Spinal cord (tissue), 10 donors: Measurements from ENCODE around the gene CHAT. TPM values are rescaled to one million over a fixed set of nuclear protein-coding genes. Genes with fewer than 3 reads are reported as not detected.

Source experiments
- DNase-seq, 6 donors: peaks; one replicate each; pipeline versions ENCODE4 v3.0.0 to v3.0.0-alpha.2; 2013 to 2015; ENCODE audit warnings: low spot score in 6 of 6, low read depth in 4 of 6
- H3K27ac ChIP-seq: one replicate; pipeline ENCODE4 v1.5.1; 2013; ENCODE audit warnings: low read depth, low read length, control low read depth
- H3K27me3 ChIP-seq: one replicate; pipeline ENCODE4 v1.6.1; 2013; ENCODE audit warnings: low read length; ENCODE audit not compliant: control insufficient read depth, insufficient read depth
- H3K36me3 ChIP-seq: one replicate; pipeline ENCODE4 v1.6.1; 2013; ENCODE audit warnings: low read length; ENCODE audit not compliant: control insufficient read depth, insufficient read depth
- H3K4me1 ChIP-seq: one replicate; pipeline ENCODE4 v1.6.1; 2013; ENCODE audit warnings: low read length; ENCODE audit not compliant: control insufficient read depth, insufficient read depth
- H3K4me3 ChIP-seq: one replicate; pipeline ENCODE4 v1.5.1; 2013; ENCODE audit warnings: low read depth, low read length, control low read depth
- H3K9me3 ChIP-seq: one replicate; pipeline ENCODE4 v1.6.1; 2013; ENCODE audit warnings: low read length; ENCODE audit not compliant: control insufficient read depth, insufficient read depth
- WGBS: methylation state at CpG from one replicate; pipeline ENCODE4 v1.1.5; 2013; ENCODE audit warnings: missing lambda C conversion rate; ENCODE audit not compliant: insufficient coverage; 5-methylcytosine and 5-hydroxymethylcytosine counted together
- polyA plus RNA-seq, 2 donors: library from polyadenylated mRNA; unstranded; fragments of 120-200 nt; gene quantifications; one replicate each; pipeline ENCODE4 v1.2.1, GENCODE V29; 2013; ENCODE audit not compliant: insufficient read length in 2 of 2
- total RNA-seq, 2 donors: library from RNA; depleted of rRNA in 1 of 2; stranded (reverse); fragments of 120-200 nt in 1 of 2; fragments of >200 nt in 1 of 2; gene quantifications; one replicate each; pipeline versions ENCODE4 v1.2.3 to v1.2.4, GENCODE V29; 2013 to 2014
- donor health status: healthy.

The CHAT gene
- total and polyA plus RNA-seq, 4 donors = 0.61 to 2.9 (median 1.7) TPM

DNA sequence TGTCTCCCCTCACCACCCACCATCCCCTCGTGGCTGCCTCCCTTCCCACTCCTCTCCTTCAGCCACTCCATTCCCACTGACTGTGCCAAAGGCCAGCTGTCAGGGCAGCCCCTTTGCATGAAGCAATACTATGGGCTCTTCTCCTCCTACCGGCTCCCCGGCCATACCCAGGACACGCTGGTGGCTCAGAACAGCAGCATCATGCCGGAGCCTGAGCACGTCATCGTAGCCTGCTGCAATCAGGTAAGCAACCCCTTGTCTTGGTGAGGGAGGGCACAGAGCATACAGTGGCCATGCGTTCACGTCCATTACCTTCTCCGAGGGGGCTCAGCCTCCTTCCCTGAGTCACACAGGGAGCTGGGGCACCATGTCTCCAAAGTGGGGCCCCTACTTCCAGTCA, 11.6 kb downstream of the CHAT start:
- WGBS = 84% methylated on average over 10 of the region's 10 CpGs
- no peaks in the 10 kb centered on the region for H3K9me3 ChIP-seq
- H3K27me3 ChIP-seq = no peaks in the 10 kb centered on the region
- no peaks in the 10 kb centered on the region for H3K36me3 ChIP-seq
- peaks cover 7% of the 10 kb centered on the region for H3K4me1 ChIP-seq
- no peak for DNase-seq
- H3K4me3 ChIP-seq = no peak overlapping the region
- no peak overlapping the region for H3K27ac ChIP-seq

DNA sequence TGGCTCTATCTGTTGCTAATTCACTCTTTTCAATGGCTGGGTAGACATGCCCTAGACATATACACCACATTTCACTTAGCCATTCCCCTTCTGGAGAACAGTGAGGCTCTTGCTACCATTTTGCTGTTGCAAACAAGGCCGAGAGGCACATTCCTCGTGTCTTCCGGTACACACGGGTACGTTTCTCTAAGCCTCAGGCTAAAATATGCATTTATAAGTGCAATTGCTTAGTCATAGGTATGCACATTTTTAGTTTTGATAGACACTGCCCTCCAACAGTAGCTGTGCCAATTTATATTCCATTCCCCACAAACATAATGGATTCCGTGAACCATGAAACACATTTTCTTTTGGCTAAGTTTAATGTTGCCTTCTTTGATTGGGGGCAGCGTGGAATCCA, 13.2 kb downstream of the CHAT start:
- Histone ChIP-seq H3K27me3 (peaks cover 2% of the 10 kb centered on the region), H3K4me3 (no peak overlapping the region), H3K4me1 (no peaks in the 10 kb centered on the region), H3K36me3 (no peaks in the 10 kb centered on the region), H3K27ac (no peak overlapping the region), H3K9me3 (no peaks in the 10 kb centered on the region)
- 90% methylated on average over 2 of the region's 7 CpGs for WGBS
- no peak for DNase-seq

GRCh38 chr10:49627644-49628247, 13.9 kb downstream of the CHAT start:
- WGBS = 95% methylated on average over 15 of the region's 18 CpGs

GRCh38 chr10:49628599-49628998, 14.8 kb downstream of the CHAT start:
- no peaks in the 10 kb centered on the region for H3K36me3 ChIP-seq
- 93% methylated on average over 8 of the region's 8 CpGs for WGBS
- H3K4me1 ChIP-seq = no peaks in the 10 kb centered on the region
- H3K9me3 ChIP-seq = no peaks in the 10 kb centered on the region
- no peak for DNase-seq
- no peak overlapping the region for H3K27ac ChIP-seq
- peaks cover 2% of the 10 kb centered on the region for H3K27me3 ChIP-seq
- no peak overlapping the region for H3K4me3 ChIP-seq

More at GRCh38 chr10:49627644-49628247, 13.9 kb downstream of the CHAT start:
- H3K27ac ChIP-seq = no peak overlapping the region
- H3K27me3 ChIP-seq = peaks cover 2% of the 10 kb centered on the region
- no peaks in the 10 kb centered on the region for H3K4me1 ChIP-seq
- no peak for DNase-seq
- no peaks in the 10 kb centered on the region for H3K9me3 ChIP-seq
- no peak overlapping the region for H3K4me3 ChIP-seq
- no peaks in the 10 kb centered on the region for H3K36me3 ChIP-seq

- no peaks in the 10 kb centered on the region for H3K4me1 ChIP-seq
- H3K27ac ChIP-seq = no peak overlapping the region
- H3K4me3 ChIP-seq = no peak overlapping the region
- WGBS = 70% methylated on average over 5 of the region's 9 CpGs
- H3K9me3 ChIP-seq = no peaks in the 10 kb centered on the region
- no peak for DNase-seq
- H3K27me3 ChIP-seq = peaks cover 2% of the 10 kb centered on the region
- no peaks in the 10 kb centered on the region for H3K36me3 ChIP-seq
Measured at GRCh38 chr10:49629431-49629881, 15.6 kb downstream of the CHAT start.

GRCh38 chr10:49631975-49632374, 18.1 kb downstream of the CHAT start:
- peaks cover 2% of the 10 kb centered on the region for H3K27me3 ChIP-seq
- no peaks in the 10 kb centered on the region for H3K9me3 ChIP-seq
- H3K36me3 ChIP-seq = no peaks in the 10 kb centered on the region
- 83% methylated on average over 6 of the region's 6 CpGs for WGBS
- H3K4me3 ChIP-seq = no peak overlapping the region
- DNase-seq = no peak
- H3K27ac ChIP-seq = no peak overlapping the region
- no peaks in the 10 kb centered on the region for H3K4me1 ChIP-seq

DNA sequence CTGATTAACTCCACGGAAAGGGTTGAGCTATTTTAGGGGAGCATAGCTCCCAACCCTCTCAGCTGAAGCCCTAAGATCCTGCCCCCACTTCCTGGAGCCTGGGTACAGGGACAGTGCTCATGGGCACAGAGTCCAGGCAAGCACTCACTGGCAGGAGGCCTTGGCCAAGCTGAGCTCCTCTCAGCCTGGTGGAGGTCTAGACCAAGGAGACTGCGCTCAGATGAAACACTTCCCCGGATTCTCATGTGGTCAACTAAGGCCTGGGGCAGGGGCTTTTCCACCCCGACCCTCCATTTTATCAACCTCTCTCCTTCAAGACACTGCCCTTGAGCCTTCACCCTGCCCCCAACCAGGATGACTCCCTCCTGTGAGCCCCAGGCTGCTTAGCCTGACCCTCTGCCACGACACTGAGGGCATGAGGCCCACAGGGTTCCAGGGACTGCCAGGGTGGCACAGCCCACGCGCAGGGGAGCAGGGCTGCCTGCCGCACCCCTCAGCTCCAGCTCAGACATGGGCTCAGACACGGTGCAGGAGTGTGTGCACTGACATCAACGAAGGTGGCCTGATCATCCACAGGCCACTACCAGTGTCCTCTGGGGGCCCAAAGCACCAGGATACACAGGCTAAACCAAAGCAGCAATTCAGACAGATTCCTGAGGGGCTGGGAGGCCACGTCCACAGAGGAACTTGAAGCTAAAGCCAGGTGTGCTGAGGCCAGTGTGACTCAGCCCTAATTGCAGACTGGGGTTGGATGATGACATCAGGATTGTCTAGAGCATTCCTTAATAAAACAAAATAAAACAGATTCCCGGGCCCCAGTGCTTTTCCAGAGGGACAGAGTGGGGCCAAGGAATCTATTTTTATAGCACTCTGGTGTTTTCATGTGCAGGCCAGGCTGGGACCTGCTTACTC, 18.8 kb downstream of the CHAT start:
- no peaks in the 10 kb centered on the region for H3K4me1 ChIP-seq
- no peak for DNase-seq
- 69% methylated on average over 12 of the region's 12 CpGs for WGBS

GRCh38 chr10:49633327-49634068, 19.7 kb downstream of the CHAT start:
- WGBS = 47% methylated on average over 12 of the region's 13 CpGs
- Histone ChIP-seq H3K36me3 (no peaks in the 10 kb centered on the region), H3K9me3 (no peaks in the 10 kb centered on the region), H3K4me3 (no peak overlapping the region), H3K27me3 (peaks cover 2% of the 10 kb centered on the region), H3K4me1 (no peaks in the 10 kb centered on the region), H3K27ac (no peak overlapping the region)
- peak in 1 of 6 donors; percentile 72 for DNase-seq

More for the DNA sequence above, 18.8 kb downstream of the CHAT start:
- Histone ChIP-seq H3K27ac (no peak overlapping the region), H3K36me3 (no peaks in the 10 kb centered on the region), H3K9me3 (no peaks in the 10 kb centered on the region), H3K4me3 (no peak overlapping the region), H3K27me3 (peaks cover 2% of the 10 kb centered on the region)

- DNase-seq = no peak
- no peaks in the 10 kb centered on the region for H3K4me1 ChIP-seq
- WGBS = 80% methylated on average over 6 of the region's 8 CpGs
- no peaks in the 10 kb centered on the region for H3K9me3 ChIP-seq
- H3K27ac ChIP-seq = no peak overlapping the region
- no peak overlapping the region for H3K4me3 ChIP-seq
- H3K36me3 ChIP-seq = no peaks in the 10 kb centered on the region
- H3K27me3 ChIP-seq = peaks cover 2% of the 10 kb centered on the region
Measured at GRCh38 chr10:49634069-49634660, 20.3 kb downstream of the CHAT start.
